ENCODE data around the gene TAS2R42.

Gene TAS2R42, protein sequence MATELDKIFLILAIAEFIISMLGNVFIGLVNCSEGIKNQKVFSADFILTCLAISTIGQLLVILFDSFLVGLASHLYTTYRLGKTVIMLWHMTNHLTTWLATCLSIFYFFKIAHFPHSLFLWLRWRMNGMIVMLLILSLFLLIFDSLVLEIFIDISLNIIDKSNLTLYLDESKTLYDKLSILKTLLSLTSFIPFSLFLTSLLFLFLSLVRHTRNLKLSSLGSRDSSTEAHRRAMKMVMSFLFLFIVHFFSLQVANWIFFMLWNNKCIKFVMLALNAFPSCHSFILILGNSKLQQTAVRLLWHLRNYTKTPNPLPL

DNA sequence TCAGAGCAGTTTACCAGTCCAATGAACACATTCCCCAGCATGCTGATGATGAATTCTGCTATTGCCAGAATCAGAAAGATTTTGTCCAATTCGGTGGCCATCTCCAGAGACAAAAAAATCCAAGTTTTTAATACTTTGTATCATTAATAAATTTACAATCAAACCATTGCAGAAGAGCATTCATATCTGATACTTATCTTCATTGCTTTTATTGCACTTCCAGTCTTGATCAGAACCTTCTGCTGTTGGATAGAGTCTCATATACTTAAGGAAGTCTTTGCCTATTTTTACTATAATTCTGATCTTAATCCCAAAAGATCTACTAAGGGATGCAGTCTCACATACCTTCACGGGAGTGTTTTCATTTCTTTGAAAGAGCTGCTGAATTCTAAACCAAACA is at the start of gene TAS2R42:
Gene TAS2R42 (minus strand): TSS at position 101 of the 400 bp plus-strand sequence. CDS start 0 bp downstream, at position 101.
- no peak within 1 kb of the TSS for H3K9ac ChIP-seq (ENCODE audit: low read length)
- H3K27me3 ChIP-seq (ENCODE audit: control insufficient read depth in 1 of 2, insufficient read depth in 2 of 2, low read length in 2 of 2): no peaks in the 10 kb centered on the region
- no peak within 1 kb of the TSS for H3K4me3 ChIP-seq (ENCODE audit: low read depth in 1 of 2, low read length in 2 of 2)
- H3K27ac ChIP-seq (ENCODE audit: low read depth, low read length): no peak within 1 kb of the TSS
- no peaks in the 10 kb centered on the region for H3K9me3 ChIP-seq (ENCODE audit: low read length)
- no peaks in the 10 kb centered on the region for H3K4me1 ChIP-seq (ENCODE audit: insufficient read depth, low read length)
- H3K36me3 ChIP-seq (ENCODE audit: insufficient read depth, low read length): no peaks in the 10 kb centered on the region

DNA sequence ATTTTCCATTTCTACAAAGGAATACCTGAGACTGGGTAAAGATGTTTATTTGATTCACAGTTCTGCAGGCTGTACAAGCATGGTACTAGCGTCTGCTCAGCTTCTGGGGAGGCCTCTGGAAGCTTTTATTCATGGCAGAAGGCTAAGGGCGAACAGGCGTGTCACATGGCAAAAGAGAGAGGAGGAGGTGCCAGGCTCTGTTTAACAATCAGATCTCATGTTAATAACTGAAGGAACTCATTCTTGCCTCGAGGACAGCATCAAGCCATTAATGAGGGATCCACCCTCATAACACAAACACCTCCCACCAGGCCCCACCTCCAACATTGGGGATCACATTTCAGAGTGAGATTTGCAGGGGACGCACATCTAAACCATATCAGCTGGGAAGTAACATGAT is 46.8 kb upstream of the TAS2R42 start:
- Histone ChIP-seq H3K27ac (ENCODE audit: low read depth, low read length) (no peak overlapping the region), H3K27me3 (ENCODE audit: control insufficient read depth in 1 of 2, insufficient read depth in 2 of 2, low read length in 2 of 2) (no peaks in the 10 kb centered on the region), H3K9ac (ENCODE audit: low read length) (no peak overlapping the region), H3K4me1 (ENCODE audit: insufficient read depth, low read length) (no peaks in the 10 kb centered on the region), H3K4me3 (ENCODE audit: low read depth in 1 of 2, low read length in 2 of 2) (no peak overlapping the region), H3K9me3 (ENCODE audit: low read length) (no peaks in the 10 kb centered on the region), H3K36me3 (ENCODE audit: insufficient read depth, low read length) (no peaks in the 10 kb centered on the region)

DNA sequence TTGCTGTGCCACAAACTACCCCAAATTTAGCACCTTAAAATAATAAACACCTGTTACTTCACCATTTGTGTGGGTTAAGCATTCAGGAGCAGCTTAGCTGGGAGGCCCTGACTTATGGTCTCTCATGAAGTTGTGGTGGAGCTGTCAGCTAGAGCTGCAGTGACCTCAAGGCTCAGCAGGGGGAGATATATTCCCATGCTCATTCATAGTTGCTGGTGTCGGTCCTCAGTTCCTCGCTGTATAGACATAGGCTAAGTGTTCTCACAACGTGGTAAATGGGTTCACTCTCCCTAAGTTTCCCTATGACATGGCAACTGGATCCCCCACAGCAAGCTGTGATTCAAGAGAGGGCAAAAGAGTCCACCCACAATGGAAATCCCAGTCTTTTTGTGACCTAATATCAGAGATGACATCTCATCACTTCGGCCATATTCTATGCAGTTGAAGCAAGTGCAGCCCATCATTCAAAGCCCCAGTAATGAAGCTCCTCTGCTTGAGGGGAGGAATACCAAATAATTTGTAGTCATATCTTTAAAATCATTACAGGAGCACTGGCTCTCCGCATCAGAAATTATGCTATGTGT is 41.7 kb upstream of the TAS2R42 start:
- Histone ChIP-seq H3K27me3 (ENCODE audit: control insufficient read depth in 1 of 2, insufficient read depth in 2 of 2, low read length in 2 of 2) (no peaks in the 10 kb centered on the region), H3K4me1 (ENCODE audit: insufficient read depth, low read length) (no peaks in the 10 kb centered on the region), H3K9me3 (ENCODE audit: low read length) (no peaks in the 10 kb centered on the region), H3K36me3 (ENCODE audit: insufficient read depth, low read length) (no peaks in the 10 kb centered on the region), H3K4me3 (ENCODE audit: low read depth in 1 of 2, low read length in 2 of 2) (no peak overlapping the region), H3K9ac (ENCODE audit: low read length) (no peak overlapping the region), H3K27ac (ENCODE audit: low read depth, low read length) (no peak overlapping the region)

DNA sequence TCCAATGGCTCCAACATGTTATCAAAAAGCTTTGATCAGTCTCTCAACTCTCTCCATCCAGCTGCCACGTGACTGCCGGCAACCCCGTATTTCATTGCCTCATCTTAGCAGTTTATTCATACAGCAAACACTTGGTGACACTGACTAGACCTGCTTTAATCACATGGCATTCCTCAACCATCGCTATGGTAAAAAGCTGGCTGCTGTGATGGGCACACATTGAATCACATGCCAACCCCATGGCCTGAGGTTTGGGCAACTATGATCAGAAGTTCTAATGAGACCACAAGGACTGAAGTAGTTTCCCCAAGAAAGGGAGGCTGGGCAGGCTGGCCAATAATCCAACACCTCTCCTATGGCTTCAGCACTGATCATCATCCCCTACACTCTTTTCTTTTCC is 40.6 kb upstream of the TAS2R42 start:
- Histone ChIP-seq H3K27me3 (ENCODE audit: control insufficient read depth in 1 of 2, insufficient read depth in 2 of 2, low read length in 2 of 2) (no peaks in the 10 kb centered on the region), H3K9me3 (ENCODE audit: low read length) (no peaks in the 10 kb centered on the region), H3K36me3 (ENCODE audit: insufficient read depth, low read length) (no peaks in the 10 kb centered on the region), H3K27ac (ENCODE audit: low read depth, low read length) (no peak overlapping the region), H3K9ac (ENCODE audit: low read length) (no peak overlapping the region), H3K4me3 (ENCODE audit: low read depth in 1 of 2, low read length in 2 of 2) (no peak overlapping the region), H3K4me1 (ENCODE audit: insufficient read depth, low read length) (no peaks in the 10 kb centered on the region)

DNA sequence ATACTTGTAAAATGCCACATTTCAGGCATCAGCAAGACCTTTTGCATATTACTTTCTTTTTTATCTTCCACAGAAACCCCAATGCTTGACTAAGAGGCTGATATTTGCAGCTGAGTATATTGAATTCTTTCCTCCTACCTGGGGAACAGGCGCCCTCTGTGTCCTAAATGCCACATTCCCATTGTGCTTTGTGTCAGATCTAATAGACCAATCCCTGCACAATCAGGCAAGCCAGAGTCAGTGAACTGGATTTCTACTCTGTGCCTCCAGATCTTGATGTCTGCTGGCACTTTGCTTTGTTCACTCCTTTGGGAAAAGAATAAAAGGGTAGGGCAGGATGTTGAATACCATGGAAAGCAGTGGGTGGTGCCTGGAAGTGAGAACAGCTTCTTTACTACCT is 22.4 kb upstream of the TAS2R42 start:
- no peaks in the 10 kb centered on the region for H3K27me3 ChIP-seq (ENCODE audit: control insufficient read depth in 1 of 2, insufficient read depth in 2 of 2, low read length in 2 of 2)
- H3K27ac ChIP-seq (ENCODE audit: low read depth, low read length): no peak overlapping the region
- no peaks in the 10 kb centered on the region for H3K36me3 ChIP-seq (ENCODE audit: insufficient read depth, low read length)
- H3K9me3 ChIP-seq (ENCODE audit: low read length): no peaks in the 10 kb centered on the region
- no peaks in the 10 kb centered on the region for H3K4me1 ChIP-seq (ENCODE audit: insufficient read depth, low read length)
- H3K9ac ChIP-seq (ENCODE audit: low read length): no peak overlapping the region
- no peak overlapping the region for H3K4me3 ChIP-seq (ENCODE audit: low read depth in 1 of 2, low read length in 2 of 2)

DNA sequence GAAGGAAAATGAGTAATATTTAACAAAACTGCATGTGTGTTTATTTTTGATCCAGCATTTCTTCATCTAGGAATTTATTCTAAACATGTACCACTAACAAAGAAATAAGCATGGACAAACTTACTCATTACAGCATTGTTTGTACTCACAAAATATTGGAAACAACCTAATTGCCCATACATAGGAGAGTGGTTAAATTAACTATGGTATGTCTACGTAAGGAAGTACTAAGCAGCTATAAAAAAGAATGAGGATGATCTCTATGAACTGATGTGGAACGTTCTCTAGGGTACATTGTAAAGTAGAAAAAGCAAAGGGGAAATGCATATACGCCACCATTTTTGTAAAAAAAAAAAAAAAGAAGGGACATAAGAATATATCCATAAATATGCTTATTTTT is 17.4 kb upstream of the TAS2R42 start:
- no peaks in the 10 kb centered on the region for H3K4me1 ChIP-seq (ENCODE audit: insufficient read depth, low read length)
- H3K4me3 ChIP-seq (ENCODE audit: low read depth in 1 of 2, low read length in 2 of 2): no peak overlapping the region
- H3K27ac ChIP-seq (ENCODE audit: low read depth, low read length): no peak overlapping the region
- H3K9ac ChIP-seq (ENCODE audit: low read length): no peak overlapping the region
- no peaks in the 10 kb centered on the region for H3K27me3 ChIP-seq (ENCODE audit: control insufficient read depth in 1 of 2, insufficient read depth in 2 of 2, low read length in 2 of 2)
- H3K36me3 ChIP-seq (ENCODE audit: insufficient read depth, low read length): no peaks in the 10 kb centered on the region
- H3K9me3 ChIP-seq (ENCODE audit: low read length): no peaks in the 10 kb centered on the region

DNA sequence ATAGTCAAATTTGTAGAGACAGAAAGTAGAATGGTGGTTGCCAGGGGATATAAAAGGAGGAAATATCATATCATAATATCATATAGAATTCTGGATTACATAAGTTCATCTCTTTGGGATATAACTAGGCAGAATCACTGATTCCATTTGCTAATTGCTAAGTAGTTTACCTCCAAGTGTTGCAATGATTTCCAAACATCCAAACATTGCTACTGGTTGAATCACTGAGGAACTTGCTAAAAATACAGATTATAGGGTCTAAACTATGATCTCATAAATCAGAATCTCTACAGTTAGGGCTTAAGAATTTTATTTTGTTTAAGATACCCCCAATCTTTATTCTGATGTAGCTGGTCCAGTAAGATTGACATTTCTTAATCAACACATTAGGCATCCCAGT is 16.1 kb upstream of the TAS2R42 start:
- Histone ChIP-seq H3K36me3 (ENCODE audit: insufficient read depth, low read length) (no peaks in the 10 kb centered on the region), H3K27ac (ENCODE audit: low read depth, low read length) (no peak overlapping the region), H3K4me1 (ENCODE audit: insufficient read depth, low read length) (no peaks in the 10 kb centered on the region), H3K27me3 (ENCODE audit: control insufficient read depth in 1 of 2, insufficient read depth in 2 of 2, low read length in 2 of 2) (no peaks in the 10 kb centered on the region), H3K9me3 (ENCODE audit: low read length) (no peaks in the 10 kb centered on the region), H3K9ac (ENCODE audit: low read length) (no peak overlapping the region), H3K4me3 (ENCODE audit: low read depth in 1 of 2, low read length in 2 of 2) (no peak overlapping the region)

DNA sequence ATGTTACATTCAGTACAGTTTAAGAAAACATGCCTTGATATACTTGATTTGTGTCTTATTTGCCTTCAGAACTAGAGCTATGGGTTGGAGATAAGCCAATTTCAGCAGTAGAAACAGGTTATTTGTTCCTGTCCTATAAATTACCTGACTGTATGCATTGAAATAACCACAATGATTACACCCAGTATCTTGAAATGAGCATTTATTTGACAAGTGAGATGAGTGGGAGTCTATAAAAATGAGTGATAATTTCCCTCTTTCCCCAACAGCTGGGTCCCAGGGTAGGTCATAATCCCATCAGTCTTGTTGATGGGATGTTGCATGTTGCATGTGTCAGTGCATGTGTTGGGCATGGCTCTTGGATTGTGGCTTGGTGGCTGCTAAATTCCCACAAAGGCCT is 3.7 kb downstream of the TAS2R42 start:
- no peaks in the 10 kb centered on the region for H3K36me3 ChIP-seq (ENCODE audit: insufficient read depth, low read length)
- H3K4me1 ChIP-seq (ENCODE audit: insufficient read depth, low read length): no peaks in the 10 kb centered on the region
- H3K9ac ChIP-seq (ENCODE audit: low read length): no peak overlapping the region
- H3K27me3 ChIP-seq (ENCODE audit: control insufficient read depth in 1 of 2, insufficient read depth in 2 of 2, low read length in 2 of 2): no peaks in the 10 kb centered on the region
- no peaks in the 10 kb centered on the region for H3K9me3 ChIP-seq (ENCODE audit: low read length)
- H3K4me3 ChIP-seq (ENCODE audit: low read depth in 1 of 2, low read length in 2 of 2): no peak overlapping the region
- H3K27ac ChIP-seq (ENCODE audit: low read depth, low read length): no peak overlapping the region

DNA sequence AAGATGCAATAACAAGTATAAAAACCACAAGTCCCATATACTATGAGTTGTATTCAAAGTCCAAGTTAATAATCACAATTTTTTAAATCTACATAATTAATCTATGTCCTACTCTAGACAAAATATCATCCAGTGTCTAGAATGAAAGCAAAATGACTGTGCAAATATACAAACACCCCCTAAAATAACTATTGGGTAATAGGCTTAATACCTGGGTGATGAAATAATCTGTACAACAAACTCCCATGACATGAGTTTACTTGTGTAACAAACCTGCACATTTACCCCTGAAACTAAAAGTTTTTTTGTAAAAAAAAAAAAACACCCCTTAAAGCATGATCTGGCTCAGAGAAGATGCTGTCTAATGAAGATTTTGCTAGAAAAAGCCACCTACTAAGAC is 4.2 kb downstream of the TAS2R42 start:
- H3K9ac ChIP-seq (ENCODE audit: low read length): no peak overlapping the region
- H3K9me3 ChIP-seq (ENCODE audit: low read length): no peaks in the 10 kb centered on the region

DNA sequence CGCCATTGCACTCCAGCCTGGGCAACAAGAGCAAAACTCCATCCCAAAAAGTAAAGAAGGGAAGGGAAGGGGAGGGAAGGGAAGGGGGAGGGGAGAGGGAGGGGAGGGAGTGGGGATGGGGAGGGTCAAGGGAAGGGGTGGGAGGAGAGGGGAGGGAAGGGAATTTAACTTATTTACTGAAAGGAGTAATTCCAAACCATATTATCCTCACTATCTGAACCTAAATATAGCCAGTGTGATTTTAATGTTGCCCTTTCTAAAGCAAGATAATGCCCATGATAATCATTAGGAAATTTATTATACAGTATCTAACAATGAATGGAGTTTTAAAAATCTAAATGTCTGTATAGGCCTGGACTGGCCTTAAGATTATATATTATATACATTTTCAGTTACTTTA is 8.5 kb downstream of the TAS2R42 start:
- Histone ChIP-seq H3K27me3 (ENCODE audit: control insufficient read depth in 1 of 2, insufficient read depth in 2 of 2, low read length in 2 of 2) (no peaks in the 10 kb centered on the region), H3K4me3 (ENCODE audit: low read depth in 1 of 2, low read length in 2 of 2) (no peak overlapping the region), H3K36me3 (ENCODE audit: insufficient read depth, low read length) (no peaks in the 10 kb centered on the region), H3K9ac (ENCODE audit: low read length) (no peak overlapping the region), H3K27ac (ENCODE audit: low read depth, low read length) (no peak overlapping the region), H3K4me1 (ENCODE audit: insufficient read depth, low read length) (peaks cover under 1% of the 10 kb centered on the region), H3K9me3 (ENCODE audit: low read length) (no peaks in the 10 kb centered on the region)

More for the DNA sequence above, 4.2 kb downstream of the TAS2R42 start:
- H3K4me3 ChIP-seq (ENCODE audit: low read depth in 1 of 2, low read length in 2 of 2): no peak overlapping the region
- H3K27ac ChIP-seq (ENCODE audit: low read depth, low read length): no peak overlapping the region
- H3K36me3 ChIP-seq (ENCODE audit: insufficient read depth, low read length): no peaks in the 10 kb centered on the region
- no peaks in the 10 kb centered on the region for H3K4me1 ChIP-seq (ENCODE audit: insufficient read depth, low read length)
- no peaks in the 10 kb centered on the region for H3K27me3 ChIP-seq (ENCODE audit: control insufficient read depth in 1 of 2, insufficient read depth in 2 of 2, low read length in 2 of 2)

DNA sequence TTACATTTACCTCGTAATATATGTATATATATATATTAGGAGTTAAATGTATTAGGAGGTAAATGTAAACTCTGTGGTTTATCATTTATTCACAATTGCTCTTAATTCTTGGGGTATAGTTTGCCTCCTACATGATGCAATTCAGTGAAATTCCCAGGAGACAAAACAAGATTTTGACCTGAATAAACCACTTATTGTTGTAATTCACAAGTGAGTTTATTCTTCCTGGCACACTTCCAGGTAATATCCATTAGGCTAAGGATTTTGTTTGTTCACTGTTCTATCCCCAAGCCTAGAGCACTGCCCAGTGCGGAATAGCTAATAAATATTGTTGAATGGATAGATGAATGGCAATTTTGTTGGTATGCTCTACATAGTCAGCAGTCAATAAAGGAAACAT is 12.7 kb downstream of the TAS2R42 start:
- no peak overlapping the region for H3K27ac ChIP-seq (ENCODE audit: low read depth, low read length)
- H3K4me1 ChIP-seq (ENCODE audit: insufficient read depth, low read length): peaks cover 18% of the 10 kb centered on the region
- H3K4me3 ChIP-seq (ENCODE audit: low read depth in 1 of 2, low read length in 2 of 2): no peak overlapping the region
- H3K27me3 ChIP-seq (ENCODE audit: control insufficient read depth in 1 of 2, insufficient read depth in 2 of 2, low read length in 2 of 2): no peaks in the 10 kb centered on the region
- no peaks in the 10 kb centered on the region for H3K9me3 ChIP-seq (ENCODE audit: low read length)
- H3K9ac ChIP-seq (ENCODE audit: low read length): no peak overlapping the region
- H3K36me3 ChIP-seq (ENCODE audit: insufficient read depth, low read length): no peaks in the 10 kb centered on the region
